Measurements from ENCODE around the gene EYA3.

GRCh38 chr1:27957655-27958054, 130.8 kb downstream of the EYA3 start:
- TF ChIP-seq POLR2AphosphoS5 (IDR thresholded peaks at IDR 0.05; ENCODE audit: low read depth, low read length) (no peak), POLR2A (IDR thresholded peaks at IDR 0.05; ENCODE audit: low read depth, low read length) (no peak)
